Adipocyte (in vitro differentiated cells): ENCODE results near the gene RIT1.
"Not testable (repeated sequence)": the region's sequence is repeated elsewhere in the genome, so short reads cannot be mapped to it uniquely, and the experiment has no call there.

Source experiments
- DNase-seq: peaks from one replicate; pipeline ENCODE4 v3.0.0-alpha.2; 2015; ENCODE audit warnings: low read depth
- H3K27me3 ChIP-seq: replicated peaks from 2 replicates; pipeline ENCODE4 v1.7.0; 2013; ENCODE audit warnings: mild to moderate bottlenecking, low read length, moderate library complexity; ENCODE audit not compliant: control insufficient read depth, insufficient read depth
- H3K36me3 ChIP-seq: 2 replicates; pipeline ENCODE4 v1.7.0; 2013; ENCODE audit warnings: low read length, mild to moderate bottlenecking, moderate library complexity; ENCODE audit not compliant: control insufficient read depth, insufficient read depth, severe bottlenecking
- H3K4me1 ChIP-seq: 2 replicates; pipeline ENCODE4 v1.7.0; 2013; ENCODE audit warnings: mild to moderate bottlenecking, low read length, moderate library complexity; ENCODE audit not compliant: control insufficient read depth, insufficient read depth
- H3K4me3 ChIP-seq: 2 replicates; pipeline ENCODE4 v1.7.0; 2013; ENCODE audit warnings: mild to moderate bottlenecking, low read length, moderate library complexity
- H3K9ac ChIP-seq: 2 replicates; pipeline ENCODE4 v1.7.0; 2013; ENCODE audit warnings: mild to moderate bottlenecking, low read length, moderate library complexity
- H3K9me3 ChIP-seq: 2 replicates; pipeline ENCODE4 v1.7.0; 2013; ENCODE audit warnings: mild to moderate bottlenecking, low read length, moderate library complexity; ENCODE audit not compliant: control insufficient read depth

RIT1 gene

DNA sequence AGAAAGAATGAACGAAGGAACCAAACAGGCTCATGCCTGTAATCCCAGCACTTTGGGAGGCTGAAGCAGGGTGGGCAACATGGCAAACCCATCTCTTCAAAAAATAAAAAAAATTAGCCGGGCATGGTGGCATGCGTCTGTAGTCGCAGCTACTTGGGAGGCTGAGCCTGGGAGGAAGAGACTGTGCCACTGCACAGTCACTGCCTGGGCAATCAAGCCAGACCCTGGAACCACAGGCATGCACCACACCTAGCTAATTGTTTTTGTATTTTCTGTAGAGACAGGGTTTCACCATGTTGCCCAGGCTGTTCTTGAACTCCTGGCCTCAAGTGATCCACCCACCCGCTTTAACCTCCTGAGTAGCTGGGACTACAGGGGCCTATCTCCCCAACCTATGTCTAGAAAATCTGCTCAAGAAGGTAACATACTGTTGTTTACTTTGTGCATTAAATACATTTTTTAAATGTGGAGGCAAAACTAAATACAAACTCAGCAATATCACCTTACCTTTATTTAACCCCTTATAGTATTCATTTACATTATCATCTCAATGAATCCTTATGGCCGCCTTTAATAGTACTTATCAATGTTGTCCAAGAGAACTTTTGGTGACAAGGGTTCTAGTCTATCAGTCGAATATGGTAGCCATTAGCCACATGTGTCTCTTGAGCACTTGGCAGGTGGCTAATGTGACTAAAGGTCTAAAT is 20.3 kb upstream of the RIT1 start:
- peaks cover 66% of the 10 kb centered on the region for H3K36me3 ChIP-seq

DNA sequence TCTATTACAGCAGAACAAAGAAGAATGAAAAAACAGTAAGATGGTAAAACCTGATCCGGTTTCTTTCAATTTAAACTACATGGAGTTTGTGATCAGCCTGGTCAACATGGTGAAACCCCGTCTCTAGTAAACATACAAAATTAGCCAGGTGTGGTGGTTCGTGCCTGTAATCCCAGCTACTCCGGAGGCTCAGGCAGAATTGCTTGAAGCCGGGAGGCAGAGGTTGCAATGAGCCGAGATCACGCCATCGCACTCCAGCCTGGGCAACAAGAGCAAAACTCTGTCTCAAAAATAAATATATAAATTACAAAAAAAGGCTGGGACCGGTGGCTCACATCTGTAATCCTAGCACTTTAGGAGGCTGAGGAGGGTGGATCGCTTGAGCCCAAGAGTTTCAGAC is 19.6 kb upstream of the RIT1 start:
- not testable (repeated sequence) for H3K9me3 ChIP-seq, DNase-seq, H3K27me3 ChIP-seq
- H3K9ac ChIP-seq = peak overlapping the region; percentile 100
- H3K36me3 ChIP-seq = peaks cover 74% of the 10 kb centered on the region
- peak overlapping the region; percentile 99 for H3K4me3 ChIP-seq
- peaks cover 30% of the 10 kb centered on the region for H3K4me1 ChIP-seq

More for the DNA sequence above, 20.3 kb upstream of the RIT1 start:
- peak overlapping the region; percentile 99 for H3K4me3 ChIP-seq
- H3K27me3 ChIP-seq = no peaks in the 10 kb centered on the region
- peaks cover 30% of the 10 kb centered on the region for H3K4me1 ChIP-seq
- no peaks in the 10 kb centered on the region for H3K9me3 ChIP-seq
- DNase-seq = no peak
- H3K9ac ChIP-seq = peak overlapping the region; percentile 100

DNA sequence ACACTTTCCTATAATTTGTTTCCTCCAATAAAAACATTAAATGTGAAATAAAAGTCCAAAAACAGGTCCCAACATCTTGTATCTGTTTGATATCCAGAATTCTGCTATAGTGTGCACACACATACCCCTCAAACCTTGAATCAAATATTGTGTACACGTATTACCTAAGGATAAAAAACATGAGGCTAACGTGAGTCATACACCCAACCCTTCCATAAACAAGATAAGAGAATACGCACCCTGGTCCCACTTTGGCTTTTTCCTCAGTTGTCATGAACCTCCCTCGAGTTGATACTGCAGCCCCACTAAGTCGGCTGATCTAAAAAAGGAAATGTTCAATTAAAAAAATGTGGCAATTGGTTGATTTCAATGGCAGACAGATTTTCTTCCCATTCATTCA is 17.9 kb upstream of the RIT1 start:
- no peak for DNase-seq
- H3K9ac ChIP-seq = no peak overlapping the region
- no peaks in the 10 kb centered on the region for H3K9me3 ChIP-seq
- H3K36me3 ChIP-seq = peaks cover 89% of the 10 kb centered on the region
- no peak overlapping the region for H3K4me3 ChIP-seq
- H3K4me1 ChIP-seq = peaks cover 30% of the 10 kb centered on the region
- H3K27me3 ChIP-seq = no peaks in the 10 kb centered on the region

DNA sequence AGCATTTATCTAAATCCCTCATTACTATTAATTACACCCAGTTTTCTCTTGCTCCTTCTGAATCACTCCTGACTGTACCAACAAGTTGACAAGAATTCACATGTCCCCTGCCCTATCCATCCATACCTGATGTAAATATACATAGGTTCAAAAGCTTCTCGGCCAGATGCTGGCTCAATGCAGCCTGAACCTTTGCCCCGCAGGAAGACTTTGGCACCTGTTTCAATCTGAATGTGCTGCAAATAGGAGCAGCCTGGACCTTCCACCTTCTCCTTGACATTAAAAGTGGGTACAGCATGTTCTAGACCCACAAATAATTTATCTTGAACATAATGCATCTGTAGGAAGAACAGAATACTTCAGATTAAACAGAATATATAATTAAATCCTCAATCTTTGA is 14.4 kb upstream of the RIT1 start:
- Histone ChIP-seq H3K4me1 (peaks cover 4% of the 10 kb centered on the region), H3K27me3 (no peaks in the 10 kb centered on the region), H3K9ac (no peak overlapping the region), H3K36me3 (peaks cover 98% of the 10 kb centered on the region), H3K4me3 (no peak overlapping the region), H3K9me3 (no peaks in the 10 kb centered on the region)
- DNase-seq = no peak

DNA sequence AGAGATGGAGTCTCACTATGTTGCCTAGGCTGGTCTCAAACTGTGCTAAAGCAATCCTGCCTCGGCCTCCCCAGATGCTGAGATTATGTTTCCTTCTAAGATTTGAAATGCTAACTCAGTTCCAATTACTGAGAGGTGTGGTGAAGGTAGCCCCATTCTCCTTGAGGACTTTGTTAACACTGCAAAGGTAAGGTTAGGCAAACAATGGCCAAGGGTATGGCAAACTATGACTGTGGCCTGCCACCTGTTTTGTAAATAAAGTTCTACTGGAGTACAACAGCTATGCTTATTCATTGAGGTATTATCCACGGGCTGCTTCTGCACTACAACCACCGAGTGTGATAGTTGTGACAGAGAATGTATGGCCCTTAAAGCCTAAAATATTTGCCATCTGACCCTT is 9.6 kb upstream of the RIT1 start:
- H3K27me3 ChIP-seq = no peaks in the 10 kb centered on the region
- H3K4me3 ChIP-seq = no peak overlapping the region
- H3K4me1 ChIP-seq = no peaks in the 10 kb centered on the region
- H3K36me3 ChIP-seq = peaks cover 96% of the 10 kb centered on the region
- H3K9ac ChIP-seq = no peak overlapping the region
- no peaks in the 10 kb centered on the region for H3K9me3 ChIP-seq
- DNase-seq = no peak

DNA sequence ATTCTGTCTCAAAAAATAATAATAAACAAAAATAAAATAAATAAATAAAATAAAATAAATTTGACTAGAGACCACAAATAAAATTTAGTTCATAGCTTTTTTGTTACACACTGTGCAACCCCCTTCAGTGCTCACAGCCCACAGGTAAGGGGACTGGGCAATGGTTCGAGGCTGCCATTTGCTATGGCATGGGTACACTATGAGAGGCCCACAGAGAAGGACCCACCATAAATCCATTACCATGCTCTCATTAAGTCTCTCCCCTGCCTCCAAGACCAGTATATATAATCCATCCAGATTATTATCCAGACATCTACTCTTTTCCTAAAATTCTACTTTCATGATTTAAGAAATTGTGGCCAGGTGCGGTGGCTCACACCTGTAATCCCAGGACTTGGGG is 8.7 kb upstream of the RIT1 start:
- no peak overlapping the region for H3K9ac ChIP-seq
- DNase-seq = no peak
- H3K4me1 ChIP-seq = no peaks in the 10 kb centered on the region
- no peaks in the 10 kb centered on the region for H3K9me3 ChIP-seq
- peaks cover 96% of the 10 kb centered on the region for H3K36me3 ChIP-seq
- H3K27me3 ChIP-seq = no peaks in the 10 kb centered on the region
- H3K4me3 ChIP-seq = no peak overlapping the region

DNA sequence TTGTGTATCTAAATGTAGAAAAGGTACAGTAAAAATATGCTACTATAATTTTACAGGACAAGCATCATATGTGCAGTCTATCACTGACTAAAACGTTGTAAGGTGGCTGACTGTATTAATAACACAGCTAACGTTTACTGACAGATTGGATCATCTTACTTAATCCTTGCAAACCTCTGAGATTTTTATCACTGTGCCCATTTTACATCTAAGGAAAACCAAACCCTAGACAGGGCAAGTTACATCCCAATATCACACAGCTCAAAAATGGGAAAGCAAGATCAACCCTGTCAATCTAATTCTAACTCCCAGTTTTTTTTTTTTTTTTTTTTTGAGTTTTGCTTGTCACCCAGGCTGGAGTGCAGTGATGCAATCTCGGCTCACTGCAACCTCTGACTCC is 7.5 kb upstream of the RIT1 start:
- Histone ChIP-seq H3K4me1 (no peaks in the 10 kb centered on the region), H3K4me3 (no peak overlapping the region), H3K36me3 (peaks cover 97% of the 10 kb centered on the region), H3K9me3 (no peaks in the 10 kb centered on the region), H3K27me3 (no peaks in the 10 kb centered on the region), H3K9ac (no peak overlapping the region)
- no peak for DNase-seq

DNA sequence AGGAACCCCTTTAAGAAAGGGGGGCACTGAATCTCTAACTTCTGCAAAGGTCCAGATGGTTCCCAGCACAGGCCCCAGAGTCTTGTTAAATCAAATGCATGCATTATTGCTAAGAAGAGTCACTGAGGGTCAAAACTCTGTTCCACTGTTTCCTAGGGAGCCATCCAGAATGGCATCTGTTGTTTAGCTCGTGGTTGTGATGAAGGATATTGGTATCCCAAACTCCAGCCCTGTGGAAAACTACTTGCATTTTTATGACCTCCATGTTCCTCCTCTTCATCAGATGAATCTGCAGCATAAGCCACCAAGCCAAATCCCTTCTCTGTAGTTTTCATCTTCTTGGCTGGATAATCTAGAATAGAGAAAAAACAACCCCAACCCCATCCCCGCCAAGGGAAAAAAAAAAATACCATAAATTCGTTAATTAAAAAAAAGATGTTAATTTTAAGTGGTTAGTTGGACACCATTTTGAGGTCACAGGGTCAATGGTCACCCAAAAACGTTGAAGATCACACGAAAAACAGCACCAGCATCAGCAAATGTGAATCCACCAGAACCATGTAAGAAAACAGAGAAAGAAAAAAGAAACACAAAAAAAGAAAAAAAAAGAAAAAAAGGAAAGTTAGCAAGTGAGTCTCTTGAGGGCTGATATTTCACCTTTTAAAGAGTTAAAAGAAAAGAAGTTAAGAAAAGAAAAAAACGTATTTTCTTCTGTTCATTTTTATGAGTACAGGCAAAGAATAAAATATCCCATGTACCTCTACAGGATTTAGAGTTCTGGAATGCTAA is 3.0 kb upstream of the RIT1 start:
- peaks cover 75% of the 10 kb centered on the region for H3K36me3 ChIP-seq
- no peak overlapping the region for H3K9ac ChIP-seq
- H3K27me3 ChIP-seq = no peaks in the 10 kb centered on the region
- no peak overlapping the region for H3K4me3 ChIP-seq
- H3K9me3 ChIP-seq = no peaks in the 10 kb centered on the region
- DNase-seq = peak; percentile 20
- peaks cover 17% of the 10 kb centered on the region for H3K4me1 ChIP-seq

DNA sequence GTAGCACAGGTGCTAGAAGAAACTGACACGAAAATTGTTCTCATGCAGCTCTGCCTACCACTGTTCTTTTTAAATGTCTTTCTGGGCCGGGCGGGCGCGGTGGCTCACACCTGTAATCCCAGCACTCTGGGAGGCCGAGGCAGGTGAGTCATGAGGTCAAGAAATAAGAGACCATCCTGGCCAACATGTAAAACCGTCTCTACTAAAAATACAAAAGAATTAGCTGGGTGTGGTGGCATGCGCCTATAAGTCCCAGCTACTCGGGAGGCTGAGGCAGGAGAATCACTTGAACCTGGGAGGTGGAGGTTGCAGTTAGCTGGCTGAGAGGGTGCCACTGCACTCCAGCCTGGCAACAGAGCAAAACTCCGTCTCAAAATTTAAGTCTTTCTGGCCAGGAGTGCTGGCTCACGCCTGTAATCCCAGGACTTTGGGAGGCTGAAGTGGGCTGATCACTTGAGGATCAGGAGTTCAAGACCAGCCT is 947 bp upstream of the RIT1 start:
- Histone ChIP-seq H3K4me3 (peak overlapping the region; percentile 88), H3K9ac (peak overlapping the region; percentile 88), H3K36me3 (peaks cover 72% of the 10 kb centered on the region)

DNA sequence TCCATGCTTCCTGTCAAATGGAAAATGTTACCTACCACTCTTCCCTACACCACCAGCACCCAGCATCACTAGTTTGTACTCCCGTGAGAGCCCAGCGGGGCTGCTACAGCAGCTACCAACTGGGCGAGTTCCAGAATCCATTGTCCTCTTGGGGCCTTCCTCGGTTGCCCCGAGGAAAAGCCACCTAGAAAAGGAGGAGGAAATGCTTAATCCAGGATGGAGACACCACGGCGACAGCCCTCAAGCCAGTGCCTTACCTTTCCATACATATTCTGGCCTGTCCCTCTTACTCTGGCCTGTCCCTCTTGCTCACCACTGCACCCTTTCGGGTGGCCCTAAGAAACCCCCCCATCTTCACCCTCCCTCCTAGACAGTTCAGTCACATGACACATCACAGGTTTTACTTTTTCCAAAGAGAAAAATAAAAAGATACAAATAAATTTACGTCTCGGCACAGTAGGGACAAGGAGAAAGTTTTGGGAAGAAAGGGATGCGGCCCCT is 478 bp downstream of the RIT1 start:
- Histone ChIP-seq H3K36me3 (peaks cover 70% of the 10 kb centered on the region), H3K4me1 (peaks cover 17% of the 10 kb centered on the region), H3K27me3 (no peaks in the 10 kb centered on the region), H3K9ac (peak overlapping the region; percentile 88), H3K9me3 (no peaks in the 10 kb centered on the region), H3K4me3 (peak overlapping the region; percentile 88)
- DNase-seq = peak; percentile 63

More for the DNA sequence above, 947 bp upstream of the RIT1 start:
- no peak for DNase-seq
- no peaks in the 10 kb centered on the region for H3K9me3 ChIP-seq
- no peaks in the 10 kb centered on the region for H3K27me3 ChIP-seq
- peaks cover 17% of the 10 kb centered on the region for H3K4me1 ChIP-seq

DNA sequence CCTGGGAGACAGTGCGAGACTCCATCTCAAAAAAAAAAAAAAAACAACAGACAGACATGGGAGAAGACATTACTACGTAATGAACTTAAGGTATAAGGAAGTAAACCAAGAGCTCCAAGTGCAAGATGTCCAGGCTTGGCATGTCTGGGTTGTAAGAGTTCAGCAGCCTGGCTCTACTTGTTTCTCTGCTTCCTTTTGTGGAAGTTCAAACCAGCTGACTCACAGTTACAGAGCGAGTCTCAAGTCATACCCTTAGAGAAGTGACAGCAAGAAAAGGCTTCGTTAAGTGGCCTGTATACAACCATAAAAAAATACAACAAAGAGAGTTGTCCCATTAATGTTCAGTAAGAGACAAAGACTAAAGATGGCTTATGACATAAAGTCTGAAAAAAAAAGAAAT is 1.3 kb downstream of the RIT1 start:
- Histone ChIP-seq H3K4me3 (peak overlapping the region; percentile 88), H3K27me3 (no peaks in the 10 kb centered on the region), H3K9ac (no peak overlapping the region), H3K4me1 (peaks cover 17% of the 10 kb centered on the region), H3K36me3 (peaks cover 70% of the 10 kb centered on the region), H3K9me3 (no peaks in the 10 kb centered on the region)
- DNase-seq = peak; percentile 60
